GM18870 (cell line): ENCODE data around the gene KSR1.
"Not testable (repeated sequence)": the region's sequence is repeated elsewhere in the genome, so short reads cannot be mapped to it uniquely, and the experiment has no call there.

Source experiments
- ATAC-seq: cut with Tn5 transposase; IDR thresholded peaks from one replicate; pipeline ENCODE4 v1.9.1; 2021; ENCODE audit warnings: moderate library complexity; ENCODE audit not compliant: unreplicated experiment

The KSR1 gene

GRCh38 chr17:27651411-27652345 lies 195.4 kb downstream of the KSR1 start:
- ATAC-seq: no peak

DNA sequence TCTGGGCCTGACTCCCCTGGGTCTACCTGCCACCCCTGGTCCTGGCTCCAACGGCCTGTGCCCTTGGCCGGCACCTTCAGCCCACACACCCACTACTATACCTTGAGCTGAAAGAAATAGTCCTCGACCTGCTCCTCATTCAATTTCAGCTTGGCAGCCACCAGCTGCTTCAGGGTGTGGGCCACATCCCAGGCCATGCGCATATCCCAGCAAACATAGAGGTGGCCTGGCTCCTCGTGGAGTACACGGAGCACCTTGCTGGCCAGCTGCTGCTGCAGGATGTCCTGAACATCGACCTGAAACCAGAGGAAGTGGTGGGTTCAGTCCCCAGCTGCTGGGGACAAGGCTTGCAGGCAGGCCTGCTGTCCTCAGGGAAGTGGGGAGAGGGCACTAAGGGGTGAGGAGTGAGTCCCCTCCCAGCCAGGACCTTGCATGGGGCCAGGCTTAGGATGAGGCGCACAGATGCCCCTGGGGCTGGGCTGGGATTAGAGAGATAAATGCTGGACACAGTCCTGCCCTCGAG lies 197.3 kb downstream of the KSR1 start:
- ATAC-seq: not testable (repeated sequence)

- no peak for ATAC-seq
Measured at GRCh38 chr17:27654136-27654535, 197.9 kb downstream of the KSR1 start.

DNA sequence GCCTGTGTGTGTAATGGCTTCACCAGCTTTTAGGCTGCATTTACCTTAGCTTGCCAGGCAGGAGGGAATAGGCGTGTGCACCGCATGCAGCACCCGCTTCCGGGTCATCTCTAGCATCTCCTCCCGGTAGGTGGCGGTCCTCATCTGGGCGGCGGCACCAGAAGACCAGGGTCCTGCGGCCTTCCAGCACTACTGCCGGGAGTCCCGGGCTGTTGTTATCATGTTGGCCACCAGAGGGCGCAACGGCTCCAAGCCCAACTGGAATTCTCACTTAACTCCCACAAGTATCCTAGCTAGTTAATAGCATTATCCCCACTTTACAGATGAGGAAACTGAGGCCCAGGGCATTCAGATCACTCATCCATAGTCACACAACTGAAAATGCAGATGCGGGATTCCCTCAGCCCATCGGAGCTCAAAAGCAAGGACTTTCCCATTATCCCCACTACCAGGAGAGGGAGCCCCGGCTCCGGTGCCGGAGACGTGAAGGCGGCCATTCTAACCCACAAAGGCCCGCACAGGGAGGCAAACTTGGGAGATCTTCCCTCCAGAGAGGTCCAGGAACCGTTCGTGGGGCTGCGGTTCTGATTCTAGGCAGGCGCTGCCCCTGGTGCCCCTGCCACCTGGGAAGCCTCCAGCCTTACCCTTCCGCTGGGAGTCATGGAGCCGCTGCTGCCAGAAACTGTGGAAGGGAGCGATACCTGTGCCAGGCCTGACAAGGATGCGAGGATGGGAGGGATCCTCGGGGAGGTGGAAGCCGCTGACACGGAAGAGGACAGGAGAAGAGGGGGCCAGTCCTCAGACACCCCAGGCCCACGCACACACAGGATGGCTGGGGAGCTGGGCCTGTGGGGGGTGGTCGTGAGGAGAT lies 198.6 kb downstream of the KSR1 start:
- ATAC-seq: no peak

DNA sequence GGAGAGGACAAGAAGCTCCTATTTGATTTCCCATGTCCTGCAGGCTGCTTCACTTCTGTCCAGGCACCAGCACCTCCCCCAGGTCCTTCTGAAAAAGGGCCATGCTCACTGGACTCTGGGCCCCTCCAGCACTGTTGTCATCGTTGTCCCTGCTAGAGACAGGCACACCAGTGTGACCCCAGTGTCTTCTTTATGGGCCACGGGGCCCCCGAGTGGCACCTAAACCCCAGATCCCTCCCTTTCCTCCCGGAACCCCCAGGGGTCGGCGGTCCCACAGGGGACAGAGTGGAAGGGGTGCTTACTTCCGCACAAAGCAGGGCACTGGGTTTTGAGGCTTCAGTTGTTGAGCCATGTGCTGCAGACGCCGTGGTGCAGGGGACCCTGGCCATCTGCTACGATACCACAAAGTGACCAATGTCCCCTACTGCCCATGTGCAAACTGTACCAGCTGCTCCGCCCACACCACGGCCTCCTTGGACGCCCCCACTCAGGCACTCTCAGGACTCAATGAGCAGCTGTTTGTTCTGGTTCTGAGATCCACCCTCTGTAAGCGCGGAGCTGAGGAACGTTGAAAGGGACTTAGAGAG lies 199.4 kb downstream of the KSR1 start:
- ATAC-seq: not testable (repeated sequence)

DNA sequence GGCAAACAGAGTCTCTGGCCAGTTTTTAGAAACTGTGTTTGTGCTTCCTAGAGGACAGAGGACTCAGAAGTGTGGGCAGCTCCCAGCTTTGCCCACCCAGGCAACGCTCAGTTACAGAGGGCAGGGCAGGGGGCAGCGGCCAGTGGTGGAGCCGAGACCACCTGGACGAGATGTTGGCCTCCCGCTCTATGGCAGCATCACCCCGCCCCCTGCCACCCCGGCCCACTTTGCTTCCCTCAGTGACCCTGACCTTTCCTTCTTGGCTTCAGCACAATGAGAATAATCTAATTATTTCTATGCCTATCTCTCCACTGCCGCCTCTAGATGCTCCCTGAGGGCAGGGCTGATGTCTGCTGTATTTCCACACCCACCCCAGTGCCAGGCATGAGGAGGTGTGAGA lies 200.4 kb downstream of the KSR1 start:
- ATAC-seq: not testable (repeated sequence)

DNA sequence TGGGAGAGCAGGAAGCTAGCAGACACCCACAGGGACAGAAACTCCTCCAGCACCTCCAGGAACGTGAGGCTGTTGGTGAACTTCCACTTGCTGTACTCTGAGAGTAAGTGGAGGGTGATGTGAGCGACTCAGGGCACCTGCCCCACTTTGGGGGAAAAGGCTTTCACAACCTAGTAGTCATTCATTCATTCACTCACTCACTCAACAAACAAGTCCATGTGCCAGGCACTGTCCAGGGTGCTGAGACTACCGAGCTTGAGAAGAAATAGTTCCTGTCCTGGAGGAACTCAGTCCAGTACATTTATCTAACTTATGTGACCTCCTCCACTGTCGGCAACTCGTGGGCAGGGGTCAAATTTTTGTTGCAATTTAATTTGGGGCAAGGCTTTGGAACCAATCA lies 201.4 kb downstream of the KSR1 start:
- no peak for ATAC-seq

DNA sequence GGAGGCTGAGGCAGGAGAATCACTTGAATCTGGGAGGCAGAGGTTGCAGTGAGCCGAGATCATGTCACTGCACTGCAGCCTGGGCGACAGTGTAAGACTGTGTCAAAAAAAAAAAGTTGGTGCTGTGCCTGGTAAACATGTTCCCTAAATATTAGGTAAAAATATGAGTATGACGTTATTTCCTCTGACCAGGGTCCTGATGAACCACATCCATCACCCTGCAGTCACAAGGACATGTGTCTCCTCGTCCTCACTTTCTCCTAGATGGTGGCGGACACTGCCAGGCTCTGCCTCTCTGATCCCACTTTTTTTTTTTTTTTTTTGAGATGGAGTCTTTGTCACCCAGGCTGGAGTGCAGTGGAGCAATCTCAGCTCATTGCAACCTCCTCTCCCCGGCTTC lies 203.4 kb downstream of the KSR1 start:
- no peak for ATAC-seq

- no peak for ATAC-seq
Measured at GRCh38 chr17:27660436-27660835, 204.2 kb downstream of the KSR1 start.

GRCh38 chr17:27663936-27664605 lies 207.8 kb downstream of the KSR1 start:
- no peak for ATAC-seq

- no peak for ATAC-seq
Measured at GRCh38 chr17:27664606-27664965, 208.3 kb downstream of the KSR1 start.

GRCh38 chr17:27665549-27665948 lies 209.3 kb downstream of the KSR1 start:
- ATAC-seq: no peak

- not testable (repeated sequence) for ATAC-seq
Measured at GRCh38 chr17:27666270-27666669, 210.0 kb downstream of the KSR1 start.

DNA sequence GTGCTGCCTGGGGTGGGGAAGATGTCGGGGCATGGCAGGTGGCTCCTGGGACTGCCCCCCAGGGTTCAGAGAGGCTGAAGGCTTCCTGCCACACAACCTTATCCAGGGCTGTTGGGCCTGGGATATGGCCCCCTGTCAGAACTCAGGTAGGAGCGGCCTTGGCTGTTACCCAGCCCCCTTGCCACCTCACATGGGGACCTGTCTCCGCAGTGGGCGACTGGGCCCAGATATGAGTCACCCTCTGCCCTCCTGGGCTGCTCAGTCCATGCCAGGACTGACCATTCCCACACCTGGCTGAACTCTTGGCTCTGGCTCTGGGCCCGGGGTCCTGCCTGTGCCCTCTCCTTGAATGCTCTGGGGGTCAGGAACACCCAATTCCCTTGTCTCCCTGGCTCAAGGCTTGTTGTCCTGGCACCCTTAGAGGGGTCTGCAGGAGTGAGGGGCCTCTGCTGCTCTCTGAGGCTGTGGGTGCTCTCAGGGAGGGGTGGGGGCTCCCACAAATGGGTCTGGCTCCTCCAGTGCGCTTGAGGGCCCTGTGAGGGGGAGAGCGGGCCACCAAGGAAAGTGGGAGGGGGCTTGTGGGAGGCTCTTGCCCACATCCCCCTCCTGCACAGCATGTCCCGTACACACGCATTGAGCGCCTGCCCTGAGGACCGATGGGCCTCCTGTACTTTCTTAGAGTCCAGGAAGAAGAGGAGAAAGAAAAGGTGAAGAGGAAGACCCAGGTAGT lies 210.7 kb downstream of the KSR1 start:
- ATAC-seq: no peak

- ATAC-seq: no peak
Measured at GRCh38 chr17:27667656-27668487, 211.6 kb downstream of the KSR1 start.

GRCh38 chr17:27668488-27668823 lies 212.2 kb downstream of the KSR1 start:
- ATAC-seq: no peak

- no peak for ATAC-seq
Measured at GRCh38 chr17:27669136-27669535, 212.9 kb downstream of the KSR1 start.

DNA sequence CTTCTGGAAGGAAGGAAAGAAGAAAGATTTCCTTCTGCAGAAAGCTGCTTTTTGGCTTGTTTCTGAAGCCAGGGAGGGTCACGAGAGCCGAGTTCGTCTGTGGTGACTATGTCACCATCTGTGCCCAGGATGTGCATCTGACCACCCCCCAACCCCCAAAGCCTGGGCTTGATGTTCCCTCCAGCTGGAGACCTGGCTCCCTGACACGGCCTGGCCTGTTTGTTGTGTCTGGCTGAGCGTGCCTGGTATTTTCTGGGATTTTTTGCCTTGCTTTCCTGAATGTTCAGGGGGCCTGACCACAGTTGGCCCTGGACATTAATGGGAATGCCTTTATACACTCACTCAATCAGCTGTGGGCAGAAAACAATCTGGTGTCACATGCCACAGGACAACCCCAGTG lies 213.6 kb downstream of the KSR1 start:
- ATAC-seq: no peak
